Measurements from ENCODE around the gene FNDC3B. TPM values are rescaled to one million over a fixed set of nuclear protein-coding genes. Genes with fewer than 3 reads are reported as not detected.

Gene FNDC3B
- total and polyA plus RNA-seq, 4 donors, result 23.3 to 74.2 (median 32.9) TPM

DNA sequence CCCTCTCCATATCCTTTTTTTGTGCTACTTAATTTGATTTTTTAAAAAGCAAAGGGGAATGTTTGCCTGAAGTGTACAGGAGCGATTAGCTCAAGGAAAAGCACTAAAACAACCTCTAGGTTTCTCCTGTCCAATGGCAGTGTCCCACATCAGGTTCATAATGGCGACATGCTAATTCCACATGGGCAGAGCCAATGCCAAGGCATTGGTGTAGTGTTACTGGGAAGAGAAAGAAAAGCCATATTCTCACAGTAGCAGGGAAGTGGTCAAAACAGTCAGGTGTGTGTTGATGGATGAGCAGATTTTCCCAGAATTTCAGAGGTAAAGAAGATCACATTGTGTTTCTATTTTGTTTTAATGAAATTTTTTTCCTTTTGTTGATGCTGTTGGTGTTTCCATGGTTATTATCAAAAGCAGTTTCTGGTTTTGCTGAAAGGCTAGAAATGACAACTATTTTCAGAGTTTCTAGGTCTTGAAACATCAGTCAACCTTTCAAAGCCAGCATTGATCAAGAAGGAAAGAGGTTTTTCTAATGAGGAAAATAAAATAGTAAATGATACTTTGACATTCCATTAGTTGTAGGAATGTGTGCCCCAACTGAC lies 65.2 kb downstream of the FNDC3B start:
- Histone ChIP-seq H3K4me1 (ENCODE audit: control insufficient read depth in 4 of 4, insufficient read depth in 4 of 4, low read length in 3 of 4) (peaks cover 18 to 44% (median 41%) of the 10 kb centered on the region in 4 donors), H3K36me3 (ENCODE audit: control insufficient read depth in 4 of 4, insufficient read depth in 3 of 4, low read depth in 1 of 4, low read length in 3 of 4) (no peaks in the 10 kb centered on the region), H3K4me3 (ENCODE audit: low read depth in 1 of 3, low read length in 3 of 3) (no peak overlapping the region), H3K9ac (ENCODE audit: low read depth in 1 of 2, low read length in 2 of 2) (no peak overlapping the region), H3K9me3 (ENCODE audit: control insufficient read depth in 4 of 4, low read length in 3 of 4) (no peaks in the 10 kb centered on the region), H3K27ac (ENCODE audit: low read depth in 1 of 2, low read length in 2 of 2) (peak overlapping the region in 1 of 2 donors; percentile 42), H3K27me3 (ENCODE audit: control insufficient read depth in 4 of 4, insufficient read depth in 4 of 4, low read length in 3 of 4) (no peaks in the 10 kb centered on the region)
- no peak for DNase-seq (ENCODE audit: low spot score)
- WGBS, result 69% methylated on average over 2 of the region's 2 CpGs
- peak in 1 of 2 donors; percentile 8 for TF ChIP-seq RAD21 (IDR thresholded peaks at IDR 0.05)
- no peak for TF ChIP-seq FOXA2 (IDR thresholded peaks at IDR 0.05)

DNA sequence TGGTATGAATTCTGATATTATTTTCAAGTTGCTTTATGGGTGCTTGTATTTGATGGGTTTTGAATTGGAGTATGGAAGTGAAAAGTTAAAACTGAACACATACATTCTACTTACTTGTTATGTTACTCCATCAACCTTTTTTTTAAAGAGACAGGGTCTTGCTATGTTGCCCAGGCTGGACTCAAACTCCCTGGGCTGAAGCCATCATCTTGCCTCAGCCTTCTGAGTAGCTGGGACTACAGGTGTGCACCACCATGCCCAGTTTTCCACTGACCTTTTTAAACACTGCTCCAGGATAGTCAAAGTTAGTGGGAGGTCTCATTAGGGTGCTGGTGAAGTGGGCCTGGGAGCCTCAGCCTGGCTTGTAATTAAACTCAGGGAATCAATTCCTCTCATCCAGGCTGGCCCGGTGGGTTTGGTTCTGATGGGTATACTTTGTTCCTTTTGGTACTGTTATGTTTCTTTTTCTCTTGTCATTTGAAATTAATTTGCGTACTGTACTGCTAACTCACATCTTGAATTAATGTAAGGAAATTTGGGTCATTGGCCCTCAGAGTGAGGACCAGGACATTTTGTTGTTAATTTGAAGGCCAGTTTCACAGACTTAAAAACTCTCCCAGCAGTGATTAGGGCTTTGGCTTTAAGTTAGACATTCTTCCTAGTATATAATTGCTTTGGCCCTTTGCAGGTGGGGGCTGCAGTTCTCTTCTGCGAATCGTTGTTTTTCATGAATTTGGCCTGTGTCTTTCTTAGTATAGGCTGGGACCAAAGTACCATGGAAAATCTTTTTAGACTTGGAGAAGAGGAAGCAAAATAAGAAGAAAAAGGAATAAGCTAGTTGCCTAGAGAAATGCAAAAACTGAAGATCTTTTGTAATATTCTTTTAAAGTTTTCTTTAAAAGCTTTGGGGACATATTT lies 66.9 kb downstream of the FNDC3B start:
- H3K4me3 ChIP-seq (ENCODE audit: low read depth in 1 of 3, low read length in 3 of 3), result no peak overlapping the region
- no peaks in the 10 kb centered on the region for H3K27me3 ChIP-seq (ENCODE audit: control insufficient read depth in 4 of 4, insufficient read depth in 4 of 4, low read length in 3 of 4)
- H3K9me3 ChIP-seq (ENCODE audit: control insufficient read depth in 4 of 4, low read length in 3 of 4), result no peaks in the 10 kb centered on the region
- no peaks in the 10 kb centered on the region for H3K36me3 ChIP-seq (ENCODE audit: control insufficient read depth in 4 of 4, insufficient read depth in 3 of 4, low read depth in 1 of 4, low read length in 3 of 4)
- 84% methylated on average over 4 of the region's 4 CpGs for WGBS
- peak overlapping the region in 1 of 2 donors; percentile 14 for H3K9ac ChIP-seq (ENCODE audit: low read depth in 1 of 2, low read length in 2 of 2)
- H3K27ac ChIP-seq (ENCODE audit: low read depth in 1 of 2, low read length in 2 of 2), result peak overlapping the region; percentile 15 to 45
- H3K4me1 ChIP-seq (ENCODE audit: control insufficient read depth in 4 of 4, insufficient read depth in 4 of 4, low read length in 3 of 4), result peaks cover 18 to 40% (median 36%) of the 10 kb centered on the region in 4 donors
- no peak for DNase-seq (ENCODE audit: low spot score)
- TF ChIP-seq JUND (IDR thresholded peaks at IDR 0.05) (no peak), FOXA1 (IDR thresholded peaks at IDR 0.05) (no peak), TAF1 (conservative IDR thresholded peaks at IDR 0.05) (no peak), YY1 (IDR thresholded peaks at IDR 0.05) (no peak), HNF4G (IDR thresholded peaks at IDR 0.05) (no peak), RXRA (IDR thresholded peaks at IDR 0.05) (no peak), EGR1 (IDR thresholded peaks at IDR 0.05; ENCODE audit: low read depth in 2 of 2) (no peak), RAD21 (IDR thresholded peaks at IDR 0.05) (no peak), MAX (IDR thresholded peaks at IDR 0.05) (no peak), SP1 (IDR thresholded peaks at IDR 0.05) (no peak), REST (IDR thresholded peaks at IDR 0.05) (no peak), FOXA2 (IDR thresholded peaks at IDR 0.05) (no peak), HNF4A (conservative IDR thresholded peaks at IDR 0.05) (no peak), GABPA (IDR thresholded peaks at IDR 0.05 in 1 of 2, conservative IDR thresholded peaks at IDR 0.05 in 1 of 2) (no peak)
- TF ChIP-seq, protein P1, sequence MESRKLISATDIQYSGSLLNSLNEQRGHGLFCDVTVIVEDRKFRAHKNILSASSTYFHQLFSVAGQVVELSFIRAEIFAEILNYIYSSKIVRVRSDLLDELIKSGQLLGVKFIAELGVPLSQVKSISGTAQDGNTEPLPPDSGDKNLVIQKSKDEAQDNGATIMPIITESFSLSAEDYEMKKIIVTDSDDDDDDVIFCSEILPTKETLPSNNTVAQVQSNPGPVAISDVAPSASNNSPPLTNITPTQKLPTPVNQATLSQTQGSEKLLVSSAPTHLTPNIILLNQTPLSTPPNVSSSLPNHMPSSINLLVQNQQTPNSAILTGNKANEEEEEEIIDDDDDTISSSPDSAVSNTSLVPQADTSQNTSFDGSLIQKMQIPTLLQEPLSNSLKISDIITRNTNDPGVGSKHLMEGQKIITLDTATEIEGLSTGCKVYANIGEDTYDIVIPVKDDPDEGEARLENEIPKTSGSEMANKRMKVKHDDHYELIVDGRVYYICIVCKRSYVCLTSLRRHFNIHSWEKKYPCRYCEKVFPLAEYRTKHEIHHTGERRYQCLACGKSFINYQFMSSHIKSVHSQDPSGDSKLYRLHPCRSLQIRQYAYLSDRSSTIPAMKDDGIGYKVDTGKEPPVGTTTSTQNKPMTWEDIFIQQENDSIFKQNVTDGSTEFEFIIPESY (IDR thresholded peaks at IDR 0.05), result no peak
- TF ChIP-seq, protein P2, sequence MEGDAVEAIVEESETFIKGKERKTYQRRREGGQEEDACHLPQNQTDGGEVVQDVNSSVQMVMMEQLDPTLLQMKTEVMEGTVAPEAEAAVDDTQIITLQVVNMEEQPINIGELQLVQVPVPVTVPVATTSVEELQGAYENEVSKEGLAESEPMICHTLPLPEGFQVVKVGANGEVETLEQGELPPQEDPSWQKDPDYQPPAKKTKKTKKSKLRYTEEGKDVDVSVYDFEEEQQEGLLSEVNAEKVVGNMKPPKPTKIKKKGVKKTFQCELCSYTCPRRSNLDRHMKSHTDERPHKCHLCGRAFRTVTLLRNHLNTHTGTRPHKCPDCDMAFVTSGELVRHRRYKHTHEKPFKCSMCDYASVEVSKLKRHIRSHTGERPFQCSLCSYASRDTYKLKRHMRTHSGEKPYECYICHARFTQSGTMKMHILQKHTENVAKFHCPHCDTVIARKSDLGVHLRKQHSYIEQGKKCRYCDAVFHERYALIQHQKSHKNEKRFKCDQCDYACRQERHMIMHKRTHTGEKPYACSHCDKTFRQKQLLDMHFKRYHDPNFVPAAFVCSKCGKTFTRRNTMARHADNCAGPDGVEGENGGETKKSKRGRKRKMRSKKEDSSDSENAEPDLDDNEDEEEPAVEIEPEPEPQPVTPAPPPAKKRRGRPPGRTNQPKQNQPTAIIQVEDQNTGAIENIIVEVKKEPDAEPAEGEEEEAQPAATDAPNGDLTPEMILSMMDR (IDR thresholded peaks at IDR 0.05; ENCODE audit: low read depth, low read length, missing input control), result no peak
- TF ChIP-seq, protein P3, sequence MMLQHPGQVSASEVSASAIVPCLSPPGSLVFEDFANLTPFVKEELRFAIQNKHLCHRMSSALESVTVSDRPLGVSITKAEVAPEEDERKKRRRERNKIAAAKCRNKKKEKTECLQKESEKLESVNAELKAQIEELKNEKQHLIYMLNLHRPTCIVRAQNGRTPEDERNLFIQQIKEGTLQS (IDR thresholded peaks at IDR 0.05), result no peak

All from liver (tissue), 9 donors.